ENCODE data around the gene ACSBG1.

ACSBG1 gene

DNA sequence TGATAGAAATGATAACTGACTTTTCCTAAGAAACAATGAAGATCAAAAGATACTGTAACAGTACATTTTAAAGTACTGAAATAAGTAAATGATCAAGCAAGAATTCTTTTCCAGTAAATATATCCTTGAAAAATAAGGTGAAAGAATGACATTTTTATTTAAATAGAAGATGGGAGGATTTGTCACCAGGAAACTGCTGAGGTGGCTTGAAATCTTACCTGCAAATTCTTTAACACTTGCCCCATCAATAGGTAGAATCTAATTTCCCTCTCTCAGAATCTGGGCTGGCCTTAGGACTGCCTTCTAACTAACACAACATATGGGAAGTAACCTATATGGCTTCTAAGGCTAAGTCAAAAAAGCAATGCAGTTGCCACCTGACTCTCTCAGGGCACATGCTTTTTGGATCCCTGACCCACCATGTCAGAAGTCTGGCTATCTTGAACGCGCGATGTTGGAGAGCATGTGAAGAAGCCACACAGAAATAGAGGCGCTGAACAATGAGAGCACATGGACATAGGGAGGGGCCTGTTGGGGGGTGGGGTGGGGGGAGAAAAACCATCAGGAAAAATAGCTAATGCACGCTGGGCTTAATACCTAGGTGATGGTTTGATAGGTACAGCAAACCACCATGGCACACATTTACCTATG is 11.5 kb downstream of the ACSBG1 start:
- DNase-seq (ENCODE audit: low read depth) = no peak

DNA sequence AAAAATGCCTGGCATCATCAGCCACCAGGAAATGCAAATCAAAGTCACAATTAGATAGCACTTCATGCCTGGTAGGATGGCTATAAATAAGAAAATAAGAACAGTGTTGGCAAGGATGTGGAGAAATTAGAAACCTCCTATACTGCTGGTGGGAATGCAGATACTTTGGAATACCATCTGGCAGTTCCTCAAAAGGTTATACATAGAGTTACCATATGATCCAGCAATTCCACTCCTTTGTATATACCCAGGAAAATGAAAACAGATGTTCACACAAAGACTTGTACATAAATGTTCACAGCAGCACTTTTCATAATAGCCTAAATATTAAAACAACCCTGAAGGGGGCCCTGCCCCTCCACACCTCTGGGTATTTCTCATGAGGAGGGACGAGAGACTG is 13.7 kb downstream of the ACSBG1 start:
- DNase-seq (ENCODE audit: low read depth) = no peak

DNA sequence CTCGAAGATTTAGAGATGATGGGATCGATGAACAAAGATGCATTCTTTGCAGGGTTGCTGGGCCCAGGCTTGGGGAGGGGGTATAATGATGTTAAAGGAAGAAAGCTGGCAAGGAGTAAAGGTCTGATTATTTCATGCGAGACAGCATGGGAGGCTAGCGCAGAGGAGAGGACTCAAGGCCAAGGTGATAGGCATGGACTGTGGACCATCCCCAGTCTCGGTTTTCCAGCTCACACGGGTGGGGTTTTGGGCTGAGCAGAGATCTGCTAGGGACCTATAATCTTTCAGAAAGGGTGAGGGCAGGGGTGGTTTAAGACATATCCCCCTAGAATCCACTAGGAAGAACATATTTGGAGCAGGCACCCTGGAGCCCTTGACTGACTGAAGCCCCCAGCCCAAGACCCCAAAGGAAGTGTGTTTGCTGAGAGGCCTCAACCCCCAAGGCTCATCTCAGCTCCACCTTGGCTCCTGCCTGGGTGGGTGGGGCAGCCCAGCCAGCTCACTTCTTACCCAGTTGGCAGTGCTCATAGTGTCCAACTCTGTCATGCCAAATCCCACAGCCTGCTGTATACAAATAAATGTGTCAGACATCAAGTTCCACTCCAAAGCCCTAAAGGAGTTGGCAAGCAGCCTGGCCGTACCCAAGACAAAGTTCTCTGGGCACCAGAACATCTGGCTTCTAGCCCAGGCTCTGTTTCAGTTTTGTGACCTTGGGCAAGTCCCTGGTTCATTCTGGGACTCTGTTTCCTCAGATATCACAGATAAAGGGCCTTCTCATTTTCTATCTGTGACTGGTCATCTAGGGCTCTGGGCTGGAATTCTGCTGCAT is 17.9 kb downstream of the ACSBG1 start:
- no peak for DNase-seq (ENCODE audit: low read depth)

DNA sequence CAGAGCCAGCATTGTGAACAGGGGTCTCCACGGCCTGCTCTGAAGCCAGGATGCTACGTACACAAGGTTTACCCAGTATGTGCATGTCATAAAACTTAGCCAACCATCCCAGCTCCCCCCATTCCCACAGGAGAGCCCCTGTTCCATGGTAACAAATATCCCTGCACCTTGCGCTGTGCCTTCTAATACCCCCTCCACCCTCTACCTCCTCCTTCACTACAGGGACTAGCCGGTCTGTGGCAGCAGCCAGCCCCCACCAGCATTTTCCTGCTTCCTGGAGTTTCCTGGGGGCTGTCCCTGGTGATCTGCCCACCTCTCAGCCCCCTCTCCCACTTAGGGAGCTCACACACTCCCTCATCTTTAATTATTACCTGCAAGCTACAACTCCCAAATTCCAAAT is 20.4 kb downstream of the ACSBG1 start:
- no peak for DNase-seq (ENCODE audit: low read depth)

DNA sequence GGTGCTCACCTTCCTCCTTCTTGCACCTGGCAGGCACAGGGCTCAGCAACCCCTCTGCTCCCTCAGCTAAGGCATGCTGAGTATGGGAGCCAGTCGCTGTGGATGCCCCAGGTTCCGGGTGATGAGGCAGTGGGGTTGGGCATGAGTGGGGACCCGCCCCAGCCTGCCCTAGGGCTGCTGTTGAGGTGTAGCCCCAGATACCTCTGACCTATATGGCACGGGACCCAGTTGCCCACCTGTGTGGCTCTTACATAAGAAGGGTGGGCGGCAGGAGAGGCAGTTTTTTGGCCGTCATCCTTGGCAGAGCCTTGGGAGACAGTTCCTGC is 21.0 kb downstream of the ACSBG1 start:
- no peak for DNase-seq (ENCODE audit: low read depth)

DNA sequence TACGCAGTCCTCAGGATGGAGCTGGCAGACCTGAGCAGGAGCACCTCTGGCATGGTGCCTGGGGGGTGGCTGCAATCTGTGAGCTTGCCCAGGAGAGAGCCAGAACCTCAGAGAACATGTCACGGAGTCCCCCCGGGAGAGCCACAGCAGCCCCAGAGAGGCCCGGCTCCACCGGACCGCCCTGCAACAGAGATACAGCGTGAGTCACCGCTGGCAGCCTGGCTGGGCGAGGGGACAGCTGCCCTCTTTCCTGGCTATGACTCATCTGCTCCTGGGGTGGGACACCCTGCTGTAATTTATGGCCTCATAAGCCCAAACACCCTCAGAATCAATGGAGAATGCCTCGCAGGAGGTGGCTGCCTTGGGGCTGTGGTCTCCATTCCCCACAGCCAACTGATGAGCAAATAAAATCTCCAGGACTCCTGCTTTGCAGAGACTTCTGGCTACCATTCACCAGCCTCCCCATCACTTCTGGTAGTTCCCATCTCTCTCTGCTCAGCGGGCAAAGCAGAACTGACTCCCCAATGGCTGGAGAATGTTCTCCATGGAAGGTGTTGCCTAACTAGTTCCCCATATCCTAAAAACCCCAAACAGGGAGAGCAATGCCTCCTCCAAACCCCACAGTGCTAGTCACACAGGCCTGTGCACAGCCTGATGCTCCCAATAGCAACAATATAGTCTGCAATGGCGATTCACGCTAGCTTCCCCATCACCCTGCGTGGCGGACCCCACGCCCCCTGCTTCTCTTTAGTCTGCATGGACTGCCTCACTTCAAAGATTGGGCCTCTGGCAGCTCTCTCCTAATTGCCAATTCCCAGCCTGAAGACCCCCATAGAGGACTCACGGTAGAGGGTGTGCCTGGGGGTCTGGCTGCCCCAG is 21.6 kb downstream of the ACSBG1 start:
- no peak for DNase-seq (ENCODE audit: low read depth)

DNA sequence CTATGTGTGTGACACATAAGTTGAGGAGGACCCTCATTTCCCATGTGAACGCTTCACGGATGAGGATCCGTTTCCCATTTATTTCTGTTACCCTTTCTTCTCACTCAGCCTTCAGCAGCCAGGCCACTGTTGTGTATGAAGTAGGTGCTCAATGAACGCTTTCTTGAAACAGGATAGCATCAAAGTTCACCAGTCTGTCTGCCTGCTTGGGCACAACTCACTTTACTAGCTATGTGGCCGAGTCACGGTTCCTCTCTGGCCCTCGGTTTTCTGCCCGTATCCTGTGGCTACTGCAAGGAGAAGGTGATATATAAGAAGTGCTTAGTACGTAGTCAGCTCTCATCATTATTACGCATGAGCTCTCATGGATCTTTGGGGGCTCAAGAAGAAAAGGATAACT is 22.4 kb downstream of the ACSBG1 start:
- DNase-seq (ENCODE audit: low read depth) = no peak

DNA sequence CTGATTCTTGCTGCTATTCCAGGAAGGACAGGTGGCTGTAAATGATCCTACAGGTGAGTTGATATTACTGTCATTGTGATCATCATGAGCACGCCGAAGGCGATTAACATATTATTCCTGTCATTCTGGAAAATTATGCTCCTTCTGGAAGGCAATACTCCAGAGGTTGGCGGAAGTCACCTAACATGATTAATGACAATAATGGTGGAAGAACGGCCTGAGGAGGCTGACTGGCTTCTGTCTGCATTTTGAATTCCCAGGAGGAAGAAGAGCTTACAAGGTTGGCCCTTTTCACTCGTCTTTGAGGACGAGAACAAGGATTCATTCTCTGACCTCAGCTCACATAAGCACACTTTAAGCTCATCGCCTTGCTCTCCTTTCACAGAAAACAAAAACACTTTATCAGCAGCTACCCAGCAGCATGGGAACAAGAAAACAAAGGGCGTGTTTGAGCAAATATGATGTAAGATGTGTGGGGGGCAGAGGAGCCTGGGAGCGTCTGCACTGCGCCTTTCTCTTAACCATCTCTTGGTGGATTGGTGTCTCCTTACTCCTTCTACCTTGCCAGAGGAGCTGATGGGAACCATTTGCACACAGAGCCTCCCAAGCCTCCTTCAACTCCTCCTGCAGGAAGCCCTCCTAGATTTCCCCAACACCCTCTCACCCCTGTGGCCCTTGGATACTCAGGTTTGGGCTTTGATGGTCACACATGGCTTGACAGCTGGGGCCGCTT is 23.0 kb downstream of the ACSBG1 start:
- no peak for DNase-seq (ENCODE audit: low read depth)

DNA sequence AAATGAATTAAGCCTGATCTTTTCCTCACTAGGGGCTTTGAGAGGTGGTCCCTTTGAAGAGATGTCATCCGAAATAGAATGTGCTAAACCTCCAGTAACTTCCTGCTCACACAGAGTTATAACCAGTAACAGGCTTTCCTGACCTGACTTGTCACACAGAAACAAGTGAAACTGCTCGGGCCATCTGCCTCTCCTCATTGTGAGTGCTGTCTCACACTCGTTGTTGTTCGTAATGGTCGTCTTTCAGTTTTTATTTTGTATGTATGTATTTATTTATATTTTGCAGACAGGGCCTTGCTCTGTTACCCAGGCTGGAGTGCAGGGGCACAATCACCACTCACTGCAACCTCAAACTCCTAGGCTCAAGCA is 24.0 kb downstream of the ACSBG1 start:
- no peak for DNase-seq (ENCODE audit: low read depth)

DNA sequence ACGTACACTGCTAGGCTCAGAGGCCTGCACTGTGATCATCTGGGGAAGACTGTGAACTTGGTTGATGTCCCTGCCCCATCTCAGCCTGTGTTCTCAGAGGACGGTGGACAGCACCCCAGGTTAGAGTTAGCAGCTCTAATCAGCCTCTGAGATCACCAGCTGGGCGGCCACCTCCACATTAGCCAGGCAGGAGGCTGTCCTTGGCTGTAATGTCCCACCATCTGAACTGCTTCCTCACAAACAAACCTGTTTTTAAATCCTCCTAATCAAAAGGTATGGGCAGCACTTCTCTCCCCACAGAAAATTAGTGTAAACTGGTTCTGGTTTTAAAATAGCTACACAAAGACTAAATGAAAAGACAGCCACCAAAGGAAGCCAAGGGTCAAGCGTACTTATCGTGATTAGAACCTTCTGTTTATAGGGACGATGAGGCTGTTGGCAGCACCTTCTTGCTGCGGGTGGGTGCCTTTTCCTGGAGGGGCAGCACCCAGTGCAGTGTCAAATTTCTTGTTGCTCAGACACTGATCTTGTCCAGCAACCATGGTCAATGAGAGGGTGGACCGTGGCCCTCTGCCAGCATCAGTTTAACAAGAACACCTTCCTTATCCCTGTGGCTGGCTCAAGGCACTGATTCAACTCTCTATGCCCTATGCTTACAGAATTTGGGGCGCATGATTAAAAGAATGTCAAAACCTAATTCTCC is 24.6 kb downstream of the ACSBG1 start:
- DNase-seq (ENCODE audit: low read depth) = no peak

DNA sequence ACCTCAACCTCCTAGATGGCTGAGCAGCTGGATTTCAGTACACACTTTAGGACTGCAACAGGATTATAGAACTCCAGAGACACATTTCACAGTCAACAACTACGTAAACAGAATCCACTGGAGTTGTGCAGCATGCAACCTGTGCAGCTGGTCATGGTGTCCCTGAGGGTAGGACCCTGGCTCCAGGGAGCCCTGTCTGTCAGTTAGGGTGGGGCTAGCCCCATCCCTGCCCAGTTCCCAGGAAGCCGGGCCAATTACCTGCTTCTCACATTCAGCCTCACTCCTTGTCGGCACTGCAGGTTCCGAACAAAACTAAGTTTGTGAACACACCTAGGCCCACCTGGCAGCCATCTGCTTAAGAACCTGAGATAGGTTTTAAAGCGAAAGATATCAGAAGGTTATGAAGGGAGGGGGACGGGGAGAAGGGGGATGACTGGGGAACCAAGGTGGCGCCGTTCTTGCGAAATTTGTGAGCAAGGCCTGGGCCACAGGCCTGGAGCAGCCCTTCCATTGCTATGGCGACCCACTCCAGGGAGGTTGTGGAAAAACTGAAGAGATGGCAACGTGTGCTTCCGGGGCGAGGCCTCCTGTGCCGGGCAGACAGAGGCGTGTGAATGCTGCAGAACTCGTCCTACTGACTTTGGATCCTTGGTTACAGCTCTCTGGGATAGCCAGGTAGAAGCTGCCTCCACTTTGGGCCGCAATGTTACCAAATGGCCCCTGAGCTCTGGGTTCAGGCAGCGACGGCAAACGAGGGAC is 25.3 kb downstream of the ACSBG1 start:
- DNase-seq (ENCODE audit: low read depth) = no peak

DNA sequence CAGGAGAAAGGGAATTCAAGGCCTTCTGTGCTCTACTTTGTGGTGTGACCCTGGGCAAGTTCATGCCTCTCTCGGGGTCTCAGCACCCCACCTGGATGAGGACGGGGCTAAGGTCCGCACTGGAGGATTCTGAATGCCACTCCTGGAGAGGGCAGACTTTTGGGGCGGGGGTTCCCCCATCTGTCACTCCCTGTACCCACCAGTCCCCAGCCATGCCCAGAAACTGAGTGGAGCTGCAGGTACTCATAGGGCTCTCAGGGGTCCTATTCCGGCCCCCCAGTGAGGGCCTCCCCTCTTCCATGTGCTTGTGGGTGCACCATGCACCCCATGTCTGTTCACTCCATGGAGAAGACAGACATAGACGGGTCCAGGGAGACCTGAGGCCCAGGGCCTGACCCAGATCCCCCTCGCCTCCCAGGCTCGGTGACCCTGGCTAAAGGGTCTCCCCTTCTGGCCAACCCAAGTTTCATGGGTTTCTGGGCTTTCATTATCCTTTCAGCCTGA is 26.0 kb downstream of the ACSBG1 start:
- no peak for DNase-seq (ENCODE audit: low read depth)

DNA sequence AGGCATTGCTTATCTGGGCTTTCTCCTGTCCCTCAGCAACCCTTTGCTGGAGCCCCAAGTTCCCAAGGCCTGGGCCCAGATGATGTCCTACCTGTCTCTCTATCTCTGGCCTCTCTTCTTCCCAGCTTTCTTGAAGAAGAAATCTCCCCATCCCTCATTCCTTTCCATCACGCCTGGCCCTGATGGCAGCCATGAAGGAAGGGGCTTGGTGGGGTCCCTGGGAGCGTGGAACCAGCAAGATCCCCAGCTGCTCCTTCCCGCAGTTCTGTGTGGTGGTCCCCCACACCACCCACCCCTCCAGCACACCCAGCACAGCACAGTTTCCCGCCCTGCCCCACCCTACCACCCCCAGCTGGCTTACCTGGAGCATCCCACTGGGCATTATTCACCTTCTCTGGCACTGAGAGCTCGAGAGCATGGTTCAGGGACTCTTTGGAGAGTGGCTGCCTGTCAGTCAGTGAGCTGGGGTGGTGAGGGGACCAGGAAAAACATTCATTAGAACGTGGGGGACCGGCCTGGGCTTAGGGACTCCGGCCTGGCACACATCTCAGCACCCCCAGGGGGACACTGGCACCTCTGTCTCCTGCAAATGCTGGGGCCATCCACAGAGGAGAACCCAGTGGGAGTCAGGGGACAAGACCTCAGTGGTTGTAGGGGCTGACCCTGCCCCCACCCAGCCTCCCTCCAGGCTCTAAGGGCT is 26.6 kb downstream of the ACSBG1 start:
- no peak for DNase-seq (ENCODE audit: low read depth)

DNA sequence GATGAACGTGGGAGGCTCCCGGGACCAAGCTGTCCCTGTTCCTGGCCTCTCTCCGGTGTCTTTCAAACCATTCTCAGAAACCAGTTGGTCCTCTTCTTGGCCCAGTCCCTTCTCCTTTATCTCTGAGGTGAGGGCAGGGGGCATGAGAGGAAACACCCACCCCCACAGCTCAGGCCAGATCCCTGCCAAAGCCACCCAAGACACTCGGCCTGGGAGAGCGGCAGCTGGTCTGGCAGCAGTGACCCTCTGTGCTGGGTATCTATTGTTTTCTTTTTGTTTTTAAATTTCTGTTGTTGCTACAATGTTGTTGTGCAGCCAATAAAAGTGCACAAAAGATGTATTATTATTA is 27.3 kb downstream of the ACSBG1 start:
- no peak for DNase-seq (ENCODE audit: low read depth)

DNA sequence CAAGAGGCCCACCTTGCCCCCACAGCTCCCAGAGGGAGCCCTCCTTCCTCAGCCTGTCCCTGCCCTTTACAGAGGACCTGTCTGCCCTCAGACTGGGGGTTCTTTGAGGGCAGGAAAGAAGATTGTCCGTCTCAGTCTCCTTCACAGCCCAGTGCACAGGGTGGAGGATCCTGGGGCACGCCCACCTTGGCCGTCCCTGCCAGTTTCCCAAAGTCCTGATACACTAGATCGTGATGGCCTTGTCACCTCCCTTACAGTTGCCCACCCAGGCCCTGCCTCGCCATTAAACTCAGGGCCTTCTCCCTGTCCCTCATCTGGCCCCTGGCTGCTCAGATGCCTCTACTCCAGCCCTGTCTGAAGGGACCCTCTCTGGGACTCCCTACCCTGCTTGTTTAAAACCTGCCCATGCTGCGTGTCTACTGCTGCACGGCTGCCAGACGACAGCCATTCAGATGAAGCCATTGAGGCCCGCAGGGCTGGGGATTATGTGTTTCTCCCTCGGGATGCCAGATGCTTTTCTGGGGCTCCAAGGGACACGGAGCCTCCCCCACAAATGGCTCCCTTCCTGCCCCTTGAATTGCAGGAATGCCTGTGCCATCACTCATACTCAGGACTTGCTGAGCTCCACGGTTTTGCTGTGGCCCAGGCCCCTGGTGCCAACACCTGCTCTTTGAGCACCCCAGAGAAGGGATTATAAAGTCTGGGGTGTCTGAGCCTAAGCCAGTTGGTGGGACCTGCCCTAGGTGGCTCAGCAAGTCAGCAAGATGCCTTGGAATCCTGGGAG is 27.8 kb downstream of the ACSBG1 start:
- no peak for DNase-seq (ENCODE audit: low read depth)

DNA sequence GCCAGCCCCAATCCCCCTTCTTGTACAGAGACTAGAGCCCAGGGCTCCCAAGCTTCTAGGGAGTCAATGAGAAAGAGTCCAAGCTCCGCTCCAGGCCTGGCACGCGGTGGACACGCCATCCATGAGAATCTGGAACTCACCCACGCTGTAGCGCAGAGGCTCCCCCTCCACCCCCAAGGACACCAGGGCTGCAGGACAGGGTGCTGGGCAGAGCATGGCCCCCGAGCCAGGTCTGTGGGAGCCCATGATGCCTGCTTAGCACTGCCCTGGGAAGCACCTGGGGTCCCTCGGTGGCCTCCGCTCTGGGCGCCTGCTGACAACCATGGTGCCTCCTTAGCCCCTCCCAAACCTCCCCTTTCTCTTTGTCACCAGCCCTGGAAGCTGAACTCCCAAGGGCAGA is 28.5 kb downstream of the ACSBG1 start:
- no peak for DNase-seq (ENCODE audit: low read depth)

DNA sequence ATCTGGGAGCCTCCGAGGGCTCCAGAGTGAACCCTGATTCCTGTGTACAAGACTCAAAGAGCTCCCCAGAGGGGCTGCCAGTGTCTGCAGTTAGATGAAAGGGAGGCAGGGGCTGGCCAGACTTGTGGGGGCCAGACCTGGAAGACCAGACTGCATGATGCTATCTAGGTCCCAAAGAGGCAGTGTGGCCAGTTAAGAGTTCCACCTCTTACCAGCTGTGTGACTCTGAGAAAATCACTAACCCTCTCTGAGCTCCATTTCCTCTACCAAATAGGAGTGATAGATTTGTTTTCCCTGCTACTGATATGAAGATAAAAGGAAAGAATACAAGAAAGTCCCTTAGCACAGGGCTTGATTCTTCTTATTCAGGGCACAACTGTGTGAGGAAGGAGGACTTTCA is 29.0 kb downstream of the ACSBG1 start:
- no peak for DNase-seq (ENCODE audit: low read depth)

DNA sequence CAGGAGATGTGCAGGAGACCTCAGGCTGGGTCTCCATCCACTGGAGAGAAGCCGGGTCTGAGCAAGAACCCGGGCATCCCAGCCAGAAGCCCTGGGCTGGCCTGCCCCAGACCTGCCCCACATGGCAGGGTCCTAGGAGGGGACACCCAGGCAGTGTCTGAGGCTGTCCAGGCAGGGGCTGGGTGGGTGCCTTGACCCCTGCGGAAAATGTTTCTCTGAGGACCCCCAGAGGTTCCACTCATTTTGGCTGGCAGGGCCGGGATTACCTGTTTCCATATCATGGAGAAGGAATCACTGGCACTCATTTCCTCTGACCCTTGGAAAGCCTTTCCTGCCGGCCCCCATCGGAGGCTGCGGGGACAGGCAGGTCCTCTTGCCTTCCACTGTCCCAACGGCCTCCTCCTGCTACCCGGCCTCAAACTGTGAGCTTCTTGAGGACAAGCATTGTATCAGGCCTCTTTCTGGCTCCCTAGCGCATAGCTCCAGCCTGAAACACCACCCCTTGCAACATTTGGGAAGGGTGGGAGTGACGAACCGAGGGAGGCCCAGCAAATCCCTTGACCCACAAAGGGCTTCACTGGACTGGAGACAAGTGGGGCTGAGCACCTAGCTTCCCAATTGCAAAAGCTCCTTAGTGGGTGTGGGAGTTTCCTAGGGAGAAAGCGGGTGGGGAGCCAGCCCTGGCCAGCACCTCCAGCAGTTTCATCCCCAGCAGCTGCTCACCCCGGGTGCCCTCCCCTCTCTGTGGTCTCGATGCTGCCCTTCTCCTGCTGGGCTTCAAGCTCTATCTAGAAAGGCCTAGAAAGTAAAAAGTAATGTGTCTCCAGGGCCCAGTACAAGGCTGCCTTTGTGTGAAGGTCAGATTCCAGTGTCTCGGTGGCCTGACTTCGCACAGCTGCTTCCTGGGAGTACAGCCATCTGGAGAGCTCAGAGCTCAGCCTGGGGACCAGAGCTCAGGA is 29.7 kb downstream of the ACSBG1 start:
- DNase-seq (ENCODE audit: low read depth) = no peak

Data from activated T-cell treated with anti-CD3 and anti-CD28 coated beads for 48 hours (primary cell).